GM21529 (cell line): ENCODE results near the gene PPP1R16B.

Experiments
- ATAC-seq: cut with Tn5 transposase; IDR thresholded peaks from one replicate; pipeline ENCODE4 v1.9.1; 2021; ENCODE audit not compliant: unreplicated experiment

The PPP1R16B gene

GRCh38 chr20:38873050-38873581 lies 67.6 kb downstream of the PPP1R16B start:
- ATAC-seq = peak; percentile 49

DNA sequence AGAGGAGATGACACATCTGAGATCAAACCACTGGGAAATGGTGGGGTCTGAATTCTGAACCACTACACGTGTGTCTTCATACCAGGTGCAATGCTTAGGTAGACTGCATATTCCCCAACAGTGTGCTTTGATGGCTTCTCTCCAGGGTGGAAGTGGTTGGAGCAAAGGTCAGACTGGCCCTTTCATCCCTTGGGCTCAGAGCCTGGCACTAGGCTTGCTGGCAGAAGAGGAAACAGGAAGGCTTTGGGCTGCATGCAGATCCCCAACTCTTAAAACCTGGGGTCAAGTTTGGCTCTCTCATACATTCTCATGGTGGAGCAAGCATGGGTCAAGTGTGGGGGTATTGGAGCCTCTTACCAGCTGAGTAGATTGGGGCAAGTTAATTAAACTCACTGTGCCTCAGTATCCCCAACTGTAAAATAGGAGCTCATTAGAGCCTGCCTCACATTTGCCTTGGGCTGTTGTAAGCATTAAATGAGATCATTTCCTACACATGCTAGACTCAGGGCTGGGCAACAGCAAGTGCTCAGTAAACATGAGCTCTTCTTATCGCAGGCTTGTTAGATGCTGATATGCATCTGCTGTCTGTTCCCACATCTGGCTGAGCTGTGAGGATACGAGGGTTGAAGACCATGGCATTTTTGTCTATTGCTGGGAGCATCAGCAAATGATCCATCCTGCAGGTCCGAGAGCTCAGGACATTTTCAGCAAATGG lies 69.1 kb downstream of the PPP1R16B start:
- no peak for ATAC-seq

DNA sequence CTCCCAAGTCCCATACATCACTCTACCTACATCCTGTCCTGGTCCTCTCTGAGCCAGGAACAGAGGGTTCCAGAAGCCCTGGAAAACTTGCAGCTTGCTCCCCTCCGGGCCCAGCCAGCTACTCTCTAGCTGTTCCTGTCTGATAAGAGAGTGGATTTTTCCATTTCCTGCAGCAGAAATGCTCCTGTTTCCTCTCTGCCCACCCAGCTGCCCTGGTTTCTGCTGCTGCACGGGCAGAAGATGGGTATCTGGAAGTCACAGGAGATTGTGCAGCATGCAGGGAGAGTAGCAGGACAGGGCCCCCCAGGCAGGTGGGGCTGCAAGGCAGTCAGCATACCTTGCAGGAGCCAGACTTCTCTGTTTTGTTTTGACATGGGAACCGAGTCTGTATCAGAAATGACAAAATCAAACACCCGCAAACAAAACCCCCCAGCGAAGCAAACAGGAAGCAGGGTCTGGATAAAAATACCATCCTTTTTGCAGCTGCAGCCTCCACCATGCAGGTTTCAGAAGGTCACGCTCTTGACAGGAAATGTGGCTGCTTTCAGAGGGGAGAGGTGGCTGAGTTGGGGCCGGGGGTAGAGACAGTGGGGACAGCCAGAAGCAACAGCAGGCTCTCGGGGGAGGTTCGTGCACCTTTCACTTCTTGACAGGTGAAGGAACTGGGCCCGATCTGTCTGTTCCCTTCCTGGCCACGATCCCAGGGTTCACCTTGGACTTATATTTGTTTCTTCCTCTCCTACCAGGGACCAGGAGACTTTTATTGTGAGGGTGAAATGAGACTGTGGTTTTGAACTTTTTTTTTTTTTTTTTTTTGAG lies 69.9 kb downstream of the PPP1R16B start:
- peak; percentile 55 for ATAC-seq

DNA sequence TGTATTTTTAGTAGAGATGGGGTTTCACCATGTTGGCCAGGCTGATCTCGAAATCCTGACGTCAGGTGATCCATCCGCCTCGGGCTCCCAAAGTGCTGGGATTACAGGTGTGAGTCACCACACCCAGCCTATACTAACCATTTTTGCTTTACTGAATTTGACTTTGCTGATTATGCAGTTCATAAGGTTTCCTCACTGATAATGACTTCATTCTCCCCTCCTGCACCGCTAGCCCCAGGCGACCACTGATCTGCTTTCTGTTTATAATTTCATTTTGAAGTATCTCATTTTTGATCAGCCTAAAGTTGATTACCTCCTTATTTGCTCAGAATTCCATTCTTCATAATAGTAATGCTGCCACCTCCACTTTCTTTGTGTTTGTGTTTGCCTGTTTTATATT lies 72.0 kb downstream of the PPP1R16B start:
- no peak for ATAC-seq

DNA sequence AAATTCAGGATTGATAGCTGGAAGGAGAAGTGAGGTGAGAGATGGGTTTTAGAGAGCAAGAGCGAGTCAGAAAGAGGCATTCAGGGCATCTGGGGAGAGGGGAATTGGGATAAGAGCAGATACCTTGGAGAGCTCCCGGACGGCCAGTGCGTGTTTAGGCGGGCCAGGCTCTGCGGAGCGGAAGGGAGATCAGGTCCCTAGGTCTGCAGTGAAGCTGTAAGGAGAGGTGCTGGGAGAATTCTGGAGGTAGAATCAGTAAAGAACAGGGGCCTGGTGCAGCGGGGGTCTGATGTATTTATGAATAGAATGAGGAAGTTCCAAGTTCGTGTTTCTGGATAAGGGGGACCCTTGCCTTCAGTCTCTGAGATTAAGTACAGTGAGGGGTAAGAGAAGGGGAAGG lies 73.4 kb downstream of the PPP1R16B start:
- no peak for ATAC-seq

DNA sequence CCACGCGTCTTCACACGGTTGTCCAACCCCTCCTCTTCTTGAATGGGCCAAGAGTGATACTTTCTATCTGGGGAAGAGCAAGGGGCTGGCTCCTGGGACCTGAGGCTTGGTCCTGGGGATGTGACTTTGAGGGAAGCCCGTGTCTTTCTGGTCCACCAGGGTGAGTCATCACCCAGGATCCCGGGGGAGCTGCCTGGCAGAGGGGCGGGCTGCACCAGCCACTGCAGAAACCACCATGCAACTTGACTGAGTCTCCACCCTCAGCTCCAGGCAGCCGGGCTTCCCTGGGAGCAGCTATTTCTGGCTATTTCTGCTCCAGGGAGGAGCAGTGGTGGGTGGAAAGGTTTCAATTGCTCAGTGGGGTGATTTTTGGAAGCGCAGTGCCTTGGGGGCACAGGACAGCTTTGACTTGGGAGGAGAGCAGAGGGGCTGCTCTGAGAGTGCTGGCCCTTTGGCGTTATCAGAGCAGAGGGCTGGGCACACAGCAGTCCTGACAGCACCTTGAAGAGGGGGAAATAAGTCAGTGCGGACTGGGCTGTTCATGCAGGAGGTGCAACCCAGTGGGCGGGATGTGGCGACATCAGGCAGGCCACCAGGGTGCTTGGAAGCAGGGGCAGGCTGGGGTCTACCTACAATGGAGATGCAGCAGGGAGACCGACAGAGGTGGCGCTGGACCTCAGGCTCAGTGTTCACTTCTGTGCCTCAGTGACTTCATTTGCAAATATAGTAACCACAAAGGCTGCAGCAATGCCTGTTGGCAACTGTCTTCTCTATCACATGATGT lies 75.6 kb downstream of the PPP1R16B start:
- ATAC-seq = no peak

DNA sequence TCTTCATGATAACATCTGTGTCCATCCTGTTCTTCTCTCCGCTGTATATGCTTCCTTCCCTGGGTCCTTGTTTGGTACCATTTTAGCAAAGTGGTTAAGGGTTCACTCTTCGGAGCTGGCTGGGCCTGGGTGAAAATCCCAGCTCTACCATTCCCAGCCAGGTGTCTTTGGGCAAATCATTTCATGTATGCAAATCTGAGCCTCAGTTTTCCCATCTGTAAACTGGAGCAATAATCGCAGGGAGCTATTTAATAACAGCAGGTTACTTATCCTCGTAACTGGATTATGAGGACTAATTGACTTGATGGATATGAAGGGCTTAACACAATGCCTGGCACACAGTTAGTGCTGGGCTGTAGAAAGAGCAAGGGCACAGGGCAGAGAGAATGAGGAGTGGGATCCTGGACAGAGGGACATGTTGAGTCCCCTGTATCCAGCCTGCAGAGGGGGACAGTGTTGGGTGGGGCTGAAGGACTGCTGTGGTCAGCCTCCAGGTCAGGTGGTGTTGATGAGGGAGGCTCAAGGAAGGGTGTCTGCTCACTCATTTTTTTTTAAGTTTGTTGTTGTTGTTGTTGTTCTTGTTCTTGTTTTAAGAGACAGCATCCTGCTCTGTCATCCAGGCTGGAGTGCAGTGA lies 76.4 kb downstream of the PPP1R16B start:
- ATAC-seq = no peak

GRCh38 chr20:38882600-38882999 lies 77.1 kb downstream of the PPP1R16B start:
- ATAC-seq = no peak

DNA sequence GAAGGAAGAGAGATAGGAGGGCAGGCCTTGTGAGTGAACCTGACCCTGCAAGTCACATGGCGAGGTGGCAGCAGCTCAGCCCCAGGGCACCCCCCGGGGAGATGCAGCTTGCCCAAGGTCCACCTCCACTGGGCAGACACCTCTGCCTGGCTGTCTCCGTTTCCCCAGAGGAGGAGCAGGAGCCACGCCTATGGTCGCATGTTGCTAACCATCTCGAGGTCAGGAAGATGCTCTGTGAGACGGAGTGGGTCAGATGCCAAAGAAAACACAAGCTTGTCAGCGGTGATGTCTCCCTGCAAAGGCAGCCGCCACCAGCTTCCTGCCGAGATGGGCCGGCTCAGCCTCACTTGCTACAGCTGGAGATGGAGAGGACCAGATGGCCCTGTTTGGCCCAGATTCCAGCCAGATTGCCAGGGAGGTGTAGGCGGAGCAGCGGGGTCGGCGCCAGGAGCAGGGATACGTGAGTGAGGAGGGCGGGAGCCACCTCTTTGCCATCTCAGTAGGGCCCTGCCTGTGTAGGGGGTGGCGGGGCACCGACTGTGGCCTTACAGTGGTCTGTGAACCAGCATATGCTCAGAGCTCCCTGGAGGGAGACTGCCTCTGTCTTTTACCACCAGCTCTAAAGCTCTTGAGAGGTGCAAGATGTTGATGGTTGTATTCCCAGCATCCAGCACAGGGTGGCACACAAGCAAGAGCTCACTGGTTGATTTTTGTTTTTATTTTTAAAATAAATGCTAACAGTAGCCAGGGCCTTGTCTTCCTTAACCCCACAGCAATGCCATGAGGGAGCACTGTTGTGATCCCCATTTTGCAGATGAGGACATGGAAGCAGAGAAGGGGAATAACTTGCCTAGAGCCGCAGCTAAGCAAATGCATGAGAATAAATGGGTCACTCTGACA lies 77.8 kb downstream of the PPP1R16B start:
- no peak for ATAC-seq

GRCh38 chr20:38883981-38884733 lies 78.7 kb downstream of the PPP1R16B start:
- ATAC-seq = no peak

DNA sequence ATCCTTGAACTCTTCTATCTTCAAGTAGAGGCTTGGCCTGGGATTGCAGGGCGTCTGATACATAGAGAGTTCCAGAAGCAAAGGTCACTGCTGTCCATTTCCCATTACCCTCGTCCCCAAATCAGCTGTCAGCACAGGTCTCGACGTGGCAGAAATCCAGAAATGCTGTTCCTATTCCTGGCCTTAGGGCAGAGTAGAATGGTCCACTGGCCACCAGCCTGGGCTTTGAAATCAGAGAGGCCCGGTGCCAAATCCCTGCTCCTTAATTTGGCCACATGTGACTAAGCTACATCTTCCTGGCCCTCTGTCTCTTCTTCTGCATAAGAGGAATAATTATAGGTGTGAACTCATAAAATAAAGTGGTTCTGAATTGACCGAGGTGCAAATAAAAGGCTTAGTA lies 79.9 kb downstream of the PPP1R16B start:
- no peak for ATAC-seq

- ATAC-seq = no peak
These were observed 82.7 kb downstream of the PPP1R16B start for GRCh38 chr20:38888059-38888831.

DNA sequence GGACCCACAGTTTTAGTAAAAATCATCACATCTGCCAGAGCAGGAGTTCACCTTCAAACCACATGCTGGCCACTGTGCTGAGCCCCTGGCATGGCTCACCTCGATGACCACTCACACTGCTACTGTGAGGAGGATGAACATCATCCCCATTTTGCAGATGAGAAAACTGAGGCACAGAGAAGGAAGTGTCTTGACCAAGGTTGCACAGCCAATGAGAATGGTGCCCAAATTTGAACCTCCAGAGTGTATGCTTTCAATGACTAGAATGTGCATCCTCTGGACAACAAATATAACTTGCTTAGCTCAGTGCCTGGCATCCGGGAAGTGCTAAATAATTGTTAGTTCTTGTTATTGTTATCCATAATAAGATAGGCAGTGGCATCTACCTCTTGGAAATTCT lies 83.6 kb downstream of the PPP1R16B start:
- no peak for ATAC-seq

GRCh38 chr20:38889792-38890496 lies 84.4 kb downstream of the PPP1R16B start:
- no peak for ATAC-seq

- ATAC-seq = no peak
These were observed 85.0 kb downstream of the PPP1R16B start for GRCh38 chr20:38890497-38890818.

- ATAC-seq = peak; percentile 57
These were observed 86.8 kb downstream of the PPP1R16B start for GRCh38 chr20:38892091-38892981.

GRCh38 chr20:38893056-38893564 lies 87.6 kb downstream of the PPP1R16B start:
- ATAC-seq = no peak
